Psoas muscle (tissue), 8 donors: ENCODE results near the gene CADM1. TPM values are rescaled to one million over a fixed set of nuclear protein-coding genes. Genes with fewer than 3 reads are reported as not detected.

Experiments
- ATAC-seq, 4 donors: fragments of 200-7000 bp; cut with Tn5 transposase; one replicate each; pipeline ENCODE4 v1.9.1; 2020; ENCODE audit warnings: moderate library complexity in 3 of 4, mild to moderate bottlenecking in 2 of 4
- DNase-seq, 2 donors: peaks; one replicate each; pipeline ENCODE4 v3.0.0-alpha.2; 2020
- H3K27ac ChIP-seq: fragments of 200-600 bp; one replicate; pipeline ENCODE4 v1.8.0; 2022
- H3K27me3 ChIP-seq, 3 donors: fragments of 200-600 bp in 1 of 3; one replicate each; pipeline versions ENCODE4 v1.6.1 to v1.8.0; 2013 to 2022; ENCODE audit warnings: low read length in 2 of 3, mild to moderate bottlenecking in 2 of 3, moderate library complexity in 1 of 3; ENCODE audit not compliant: insufficient read depth in 3 of 3
- H3K36me3 ChIP-seq, 2 donors: fragments of 200-600 bp in 1 of 2; one replicate each; pipeline versions ENCODE4 v1.6.1 to v1.8.0; 2013 to 2022; ENCODE audit warnings: low read depth in 1 of 2, mild to moderate bottlenecking in 1 of 2, moderate library complexity in 1 of 2; ENCODE audit not compliant: insufficient read depth in 1 of 2
- H3K4me1 ChIP-seq: fragments of 200-600 bp; one replicate; pipeline ENCODE4 v1.8.0; 2022
- H3K4me3 ChIP-seq: fragments of 200-600 bp; one replicate; pipeline ENCODE4 v1.8.0; 2022; ENCODE audit warnings: mild to moderate bottlenecking
- H3K9me3 ChIP-seq: fragments of 200-600 bp; one replicate; pipeline ENCODE4 v1.8.0; 2022
- CTCF ChIP-seq: fragments of 200-600 bp; IDR thresholded peaks from one replicate; pipeline ENCODE4 v1.8.0; 2022; ENCODE audit warnings: antibody characterized with exemption
- WGBS, 3 donors: extraction: QIAGEN DNeasy Blood & Tissue Kit; methylation state at CpG; one replicate each; pipeline versions ENCODE4 v1.1.6 to v1.1.7; 2013; 5-methylcytosine and 5-hydroxymethylcytosine counted together
- intact Hi-C, 2 donors: fragments of 100-400 bp; cut with DNase I; formaldehyde crosslinking; loops; one replicate each; pipeline versions ENCODE4 v1.11.0 to v1.14.2; 2022
- polyA plus RNA-seq, 3 donors: library from polyadenylated mRNA; stranded (reverse); fragments of 200-250 nt; gene quantifications; one replicate each; pipeline ENCODE4 v1.2.3, GENCODE V29; 2013
- total RNA-seq, 4 donors: library from RNA; stranded (reverse); fragmentation: NEBNext Ultra II Directional in 2 of 4; extraction: Animal tissue kit (Norgen Biotek cat#: 25700) in 2 of 4; gene quantifications; one replicate each; pipeline versions ENCODE4 v1.2.1 to v1.2.4, GENCODE V29; 2021 to 2023
- donor health status: healthy with polysubstance abuse.
- donor health status: DM: no; HTN: no; CAD: no; lungs with moderate emphysema.
- donor health status: Bipolar disorder and iron deficiency.
- donor health status: healthy.
- donor health status: DM: yes; HTN: yes; CAD: no.
- donor health status: DM: no; HTN: no; CAD: no.
- donor health status: DM: no; HTN: no; CAD: no.
- donor health status: DM: yes; HTN: yes; CAD: no.

CADM1 gene
- total and polyA plus RNA-seq, 7 donors: 3.1 to 12.4 (median 9.5) TPM

GRCh38 chr11:115180272-115180671 is 323.9 kb downstream of the CADM1 start:
- Histone ChIP-seq H3K27me3 (no peaks in the 10 kb centered on the region), H3K36me3 (no peaks in the 10 kb centered on the region), H3K4me3 (no peak overlapping the region), H3K27ac (no peak overlapping the region), H3K4me1 (peaks cover 24% of the 10 kb centered on the region), H3K9me3 (no peaks in the 10 kb centered on the region)
- ATAC-seq: no peak
- WGBS, 3 donors: 50 to 56% (median 53%) methylated on average over 7 of the region's 7 CpGs
- intact Hi-C loops: loop anchor here in 1 of 2 donors (10.0 kb wide), 1 partner anchor 385 kb away; no protein-coding TSS in a partner anchor
- no peak for TF ChIP-seq CTCF
- DNase-seq: no peak

GRCh38 chr11:115179636-115180035 is 324.6 kb downstream of the CADM1 start:
- WGBS, 3 donors: 72 to 79% (median 74%) methylated on average over 3 of the region's 3 CpGs
- TF ChIP-seq CTCF: no peak
- H3K4me1 ChIP-seq: peaks cover 18% of the 10 kb centered on the region
- no peak for ATAC-seq
- intact Hi-C loops: loop anchor here in 1 of 2 donors (10.0 kb wide), 1 partner anchor 385 kb away; no protein-coding TSS in a partner anchor
- no peak for DNase-seq
- no peaks in the 10 kb centered on the region for H3K9me3 ChIP-seq
- H3K27ac ChIP-seq: no peak overlapping the region
- no peaks in the 10 kb centered on the region for H3K36me3 ChIP-seq
- H3K27me3 ChIP-seq: no peaks in the 10 kb centered on the region
- H3K4me3 ChIP-seq: no peak overlapping the region

GRCh38 chr11:115178705-115179104 is 325.5 kb downstream of the CADM1 start:
- intact Hi-C loops: no loop called here
- no peak for ATAC-seq

GRCh38 chr11:115173136-115173535 is 331.1 kb downstream of the CADM1 start:
- TF ChIP-seq CTCF: no peak
- Histone ChIP-seq H3K4me3 (no peak overlapping the region), H3K4me1 (peaks cover 9% of the 10 kb centered on the region), H3K9me3 (no peaks in the 10 kb centered on the region), H3K27ac (no peak overlapping the region), H3K36me3 (no peaks in the 10 kb centered on the region), H3K27me3 (no peaks in the 10 kb centered on the region)
- 85 to 90% (median 88%) methylated on average over 19 of the region's 19 CpGs for WGBS, 3 donors
- intact Hi-C loops: no loop called here
- DNase-seq: no peak
- ATAC-seq: no peak

More at GRCh38 chr11:115178705-115179104, 325.5 kb downstream of the CADM1 start:
- Histone ChIP-seq H3K4me1 (peaks cover 18% of the 10 kb centered on the region), H3K27me3 (no peaks in the 10 kb centered on the region), H3K36me3 (no peaks in the 10 kb centered on the region), H3K27ac (no peak overlapping the region), H3K4me3 (no peak overlapping the region), H3K9me3 (no peaks in the 10 kb centered on the region)
- WGBS, 3 donors: 83 to 87% (median 84%) methylated on average over 14 of the region's 14 CpGs
- no peak for TF ChIP-seq CTCF
- DNase-seq: no peak
